DND-41 (cell line): ENCODE results near the gene TMED10.

Source experiments
- ATAC-seq: fragments of 200-7000 bp; cut with Tn5 transposase; 3 replicates; pipeline ENCODE4 v1.9.1; 2021; ENCODE audit warnings: low read depth; ENCODE audit not compliant: insufficient read depth
- DNase-seq: peaks from one replicate; pipeline ENCODE4 v3.0.0-alpha.2; 2020
- H2AFZ ChIP-seq: 2 replicates; pipeline ENCODE4 v1.6.0; 2012; ENCODE audit warnings: low read depth, low read length
- H3K27ac ChIP-seq: 2 replicates; pipeline ENCODE4 v1.5.1; 2012; ENCODE audit warnings: low read length, inconsistent platforms
- H3K27me3 ChIP-seq: fragments of 200-600 bp; sonication (generic); 2 replicates; pipeline ENCODE4 v1.6.0; 2012; ENCODE audit warnings: low read length, mild to moderate bottlenecking, inconsistent platforms; ENCODE audit not compliant: insufficient read depth, poor library complexity
- H3K36me3 ChIP-seq: 2 replicates; pipeline ENCODE4 v1.5.1; 2012; ENCODE audit warnings: low read length, inconsistent platforms; ENCODE audit not compliant: insufficient read depth
- H3K4me1 ChIP-seq: 2 replicates; pipeline ENCODE4 v1.5.1; 2012; ENCODE audit warnings: mild to moderate bottlenecking, low read length; ENCODE audit not compliant: insufficient read depth
- H3K4me2 ChIP-seq: 2 replicates; pipeline ENCODE4 v1.6.0; 2012; ENCODE audit warnings: mild to moderate bottlenecking, moderate library complexity, low read length, inconsistent platforms; ENCODE audit not compliant: insufficient read depth
- H3K4me3 ChIP-seq, 2 experiments: fragments of 200-600 bp in 1 of 2; shearing (Covaris generic) in 1 of 2; 2 replicates each; pipeline ENCODE4 v1.5.1; 2012 to 2016; ENCODE audit warnings: inconsistent platforms in 2 of 2, low read length in 2 of 2, mild to moderate bottlenecking in 2 of 2, low read depth in 1 of 2, moderate library complexity in 1 of 2
- H3K79me2 ChIP-seq: 2 replicates; pipeline ENCODE4 v1.6.0; 2012; ENCODE audit warnings: low read length, inconsistent platforms; ENCODE audit not compliant: insufficient read depth
- H3K9ac ChIP-seq: 2 replicates; pipeline ENCODE4 v1.6.0; 2012; ENCODE audit warnings: low read depth, mild to moderate bottlenecking, inconsistent platforms, low read length, moderate library complexity
- H3K9me3 ChIP-seq: 2 replicates; pipeline ENCODE4 v1.5.1; 2012; ENCODE audit warnings: low read length, moderate library complexity, mild to moderate bottlenecking, inconsistent platforms; ENCODE audit not compliant: insufficient read depth, severe bottlenecking
- H4K20me1 ChIP-seq: 2 replicates; pipeline ENCODE4 v1.6.0; 2012; ENCODE audit warnings: low read length; ENCODE audit not compliant: insufficient read depth
- EZH2 ChIP-seq: IDR thresholded peaks from 3 replicates; pipeline ENCODE4 v1.6.1; 2012; ENCODE audit warnings: borderline replicate concordance, low read depth, mild to moderate bottlenecking, moderate library complexity, low read length, inconsistent platforms; ENCODE audit not compliant: severe bottlenecking
- TF ChIP-seq, protein P1 (sequence below): IDR thresholded peaks from 2 replicates; pipeline ENCODE4 v1.5.1; 2012; ENCODE audit warnings: borderline replicate concordance, low read length, moderate library complexity, mild to moderate bottlenecking; ENCODE audit not compliant: poor library complexity, severe bottlenecking; ENCODE audit errors: extremely low read depth

TMED10 gene

DNA sequence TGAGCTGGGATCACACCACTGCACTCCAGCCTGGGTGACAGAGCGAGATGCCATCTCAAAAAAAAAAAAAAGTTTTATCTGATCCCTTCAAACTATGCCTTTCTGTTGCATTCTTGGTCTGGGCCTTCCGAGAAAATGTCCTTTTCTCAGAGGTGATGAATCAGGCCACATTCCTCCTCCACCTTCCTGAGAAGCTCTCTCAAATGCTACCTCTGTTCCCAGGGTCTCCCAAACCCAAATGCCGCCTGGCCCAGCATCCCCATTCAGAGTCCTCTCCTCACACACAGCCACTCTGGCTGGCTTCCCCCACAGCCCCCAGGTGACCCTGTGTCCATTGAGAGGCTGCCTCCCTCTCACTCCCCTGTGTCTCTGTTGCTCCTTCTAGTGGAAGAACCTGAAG is 19.7 kb upstream of the TMED10 start:
- Histone ChIP-seq H3K4me1 (no peaks in the 10 kb centered on the region), H3K36me3 (no peaks in the 10 kb centered on the region), H4K20me1 (no peaks in the 10 kb centered on the region), H2AFZ (no peak overlapping the region), H3K9ac (no peak overlapping the region), H3K27ac (no peak overlapping the region), H3K27me3 (no peaks in the 10 kb centered on the region), H3K4me3 (no peak overlapping the region), H3K9me3 (no peaks in the 10 kb centered on the region), H3K79me2 (no peaks in the 10 kb centered on the region), H3K4me2 (no peak overlapping the region)
- DNase-seq (no peak), ATAC-seq (no peak)
- TF ChIP-seq EZH2, result no peak
- TF ChIP-seq, protein P1, sequence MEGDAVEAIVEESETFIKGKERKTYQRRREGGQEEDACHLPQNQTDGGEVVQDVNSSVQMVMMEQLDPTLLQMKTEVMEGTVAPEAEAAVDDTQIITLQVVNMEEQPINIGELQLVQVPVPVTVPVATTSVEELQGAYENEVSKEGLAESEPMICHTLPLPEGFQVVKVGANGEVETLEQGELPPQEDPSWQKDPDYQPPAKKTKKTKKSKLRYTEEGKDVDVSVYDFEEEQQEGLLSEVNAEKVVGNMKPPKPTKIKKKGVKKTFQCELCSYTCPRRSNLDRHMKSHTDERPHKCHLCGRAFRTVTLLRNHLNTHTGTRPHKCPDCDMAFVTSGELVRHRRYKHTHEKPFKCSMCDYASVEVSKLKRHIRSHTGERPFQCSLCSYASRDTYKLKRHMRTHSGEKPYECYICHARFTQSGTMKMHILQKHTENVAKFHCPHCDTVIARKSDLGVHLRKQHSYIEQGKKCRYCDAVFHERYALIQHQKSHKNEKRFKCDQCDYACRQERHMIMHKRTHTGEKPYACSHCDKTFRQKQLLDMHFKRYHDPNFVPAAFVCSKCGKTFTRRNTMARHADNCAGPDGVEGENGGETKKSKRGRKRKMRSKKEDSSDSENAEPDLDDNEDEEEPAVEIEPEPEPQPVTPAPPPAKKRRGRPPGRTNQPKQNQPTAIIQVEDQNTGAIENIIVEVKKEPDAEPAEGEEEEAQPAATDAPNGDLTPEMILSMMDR, result no peak

DNA sequence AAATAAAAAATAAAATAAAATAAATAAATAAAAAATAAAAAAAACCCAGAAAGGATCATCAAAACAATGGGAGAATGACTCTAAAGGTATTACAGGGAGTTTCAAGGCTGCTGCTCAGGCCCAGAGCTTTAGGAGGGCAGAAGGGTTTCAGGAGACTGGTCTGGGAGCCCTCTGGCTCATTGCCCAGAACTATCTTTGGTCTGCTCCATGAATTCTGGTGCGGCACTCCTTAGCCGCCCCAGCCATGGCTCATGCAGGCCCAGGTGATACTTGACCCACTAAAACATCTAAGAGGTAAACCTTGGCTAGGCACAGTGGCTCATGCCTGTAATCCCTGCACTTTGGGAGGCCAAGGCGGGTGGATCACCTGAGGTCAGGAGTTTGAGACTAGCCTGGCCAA is 14.7 kb upstream of the TMED10 start:
- TF ChIP-seq, protein P1, result no peak
- TF ChIP-seq EZH2, result no peak
- Histone ChIP-seq H3K9me3 (no peaks in the 10 kb centered on the region), H3K36me3 (no peaks in the 10 kb centered on the region), H3K4me2 (no peak overlapping the region), H3K27me3 (peaks cover 3% of the 10 kb centered on the region), H3K4me1 (no peaks in the 10 kb centered on the region), H2AFZ (no peak overlapping the region), H3K27ac (no peak overlapping the region), H3K9ac (no peak overlapping the region), H3K4me3 (no peak overlapping the region), H4K20me1 (no peaks in the 10 kb centered on the region), H3K79me2 (no peaks in the 10 kb centered on the region)
- no peak for ATAC-seq
- DNase-seq, result no peak

DNA sequence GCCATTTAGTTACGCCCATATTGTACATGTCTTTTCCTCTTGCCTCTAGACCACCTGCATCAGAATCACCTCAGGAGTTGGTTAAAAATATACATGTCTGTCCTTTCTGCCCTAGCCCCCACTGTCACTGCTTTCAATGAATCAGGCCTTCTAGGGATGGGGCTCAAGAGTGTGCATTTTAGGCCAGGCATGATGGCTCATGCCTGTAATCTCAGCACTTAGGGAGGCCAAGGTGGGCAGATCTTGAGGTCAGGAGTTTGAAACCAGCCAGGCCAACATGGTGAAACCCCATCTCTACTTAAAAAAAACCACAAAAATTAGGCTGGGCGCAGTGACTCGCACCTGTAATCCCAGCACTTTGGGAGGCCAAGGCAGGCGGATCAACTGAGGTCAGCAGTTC is 13.6 kb upstream of the TMED10 start:
- ATAC-seq, result no peak
- H3K27ac ChIP-seq, result no peak overlapping the region
- no peak overlapping the region for H3K4me2 ChIP-seq
- no peak for TF ChIP-seq EZH2
- TF ChIP-seq, protein P1, result no peak
- H3K36me3 ChIP-seq, result no peaks in the 10 kb centered on the region
- no peak for DNase-seq
- no peak overlapping the region for H3K4me3 ChIP-seq
- no peaks in the 10 kb centered on the region for H4K20me1 ChIP-seq
- no peaks in the 10 kb centered on the region for H3K9me3 ChIP-seq
- no peaks in the 10 kb centered on the region for H3K4me1 ChIP-seq
- H3K27me3 ChIP-seq, result peaks cover 3% of the 10 kb centered on the region
- H2AFZ ChIP-seq, result no peak overlapping the region
- no peak overlapping the region for H3K9ac ChIP-seq
- no peaks in the 10 kb centered on the region for H3K79me2 ChIP-seq
